HG03066 (cell line): ENCODE measurements around the gene PILRA.
"Not testable (repeated sequence)": the region's sequence is repeated elsewhere in the genome, so short reads cannot be mapped to it uniquely, and the experiment has no call there.

ENCODE experiments used
- ATAC-seq: cut with Tn5 transposase; IDR thresholded peaks from one replicate; pipeline ENCODE4 v1.9.1; 2021; ENCODE audit warnings: low read depth; ENCODE audit not compliant: unreplicated experiment

Gene PILRA

DNA sequence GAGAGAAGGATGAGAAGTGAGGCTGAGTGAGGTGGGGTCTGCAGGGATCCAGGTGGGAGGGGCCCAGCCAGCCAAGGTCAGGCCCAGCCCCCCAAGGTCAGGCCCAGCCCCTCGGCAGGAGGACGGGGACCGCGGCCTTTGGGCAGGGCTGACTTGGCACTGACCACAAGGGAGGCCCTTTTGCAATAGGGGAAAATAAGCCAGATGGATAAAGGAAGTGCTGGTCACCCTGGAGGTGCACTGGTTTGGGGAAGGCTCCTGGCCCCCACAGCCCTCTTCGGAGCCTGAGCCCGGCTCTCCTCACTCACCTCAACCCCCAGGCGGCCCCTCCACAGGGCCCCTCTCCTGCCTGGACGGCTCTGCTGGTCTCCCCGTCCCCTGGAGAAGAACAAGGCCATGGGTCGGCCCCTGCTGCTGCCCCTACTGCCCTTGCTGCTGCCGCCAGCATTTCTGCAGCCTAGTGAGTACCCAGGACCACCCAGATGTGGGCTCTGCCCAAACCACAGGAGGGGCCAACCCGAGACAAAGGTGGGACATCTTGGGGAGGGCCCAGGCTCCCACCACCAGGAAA, at the start of gene PILRA:
TSS of gene PILRA (plus strand) at position 227 of the 571 bp plus-strand sequence. CDS start at position 397, 170 bp downstream.
- ATAC-seq: no peak

DNA sequence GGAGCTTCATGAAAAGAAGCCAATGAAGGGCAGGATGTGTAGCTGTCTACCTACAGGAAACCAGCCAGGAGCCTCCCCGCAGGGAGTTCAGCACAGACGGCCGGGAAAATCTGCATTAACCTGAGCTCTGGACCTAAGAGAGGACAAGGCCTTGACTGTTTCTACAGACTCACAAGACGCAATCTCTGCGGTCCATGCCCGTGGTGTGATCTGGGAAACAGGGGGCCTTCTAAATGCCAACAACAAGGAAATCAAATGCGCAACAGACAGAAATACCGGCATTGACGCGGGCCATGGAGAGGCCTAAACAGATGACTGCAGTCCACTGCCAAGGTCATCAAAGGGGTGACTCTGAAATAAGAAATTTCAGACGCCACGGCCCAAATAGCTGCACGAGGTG, 49.1 kb upstream of the PILRA start:
- not testable (repeated sequence) for ATAC-seq

DNA sequence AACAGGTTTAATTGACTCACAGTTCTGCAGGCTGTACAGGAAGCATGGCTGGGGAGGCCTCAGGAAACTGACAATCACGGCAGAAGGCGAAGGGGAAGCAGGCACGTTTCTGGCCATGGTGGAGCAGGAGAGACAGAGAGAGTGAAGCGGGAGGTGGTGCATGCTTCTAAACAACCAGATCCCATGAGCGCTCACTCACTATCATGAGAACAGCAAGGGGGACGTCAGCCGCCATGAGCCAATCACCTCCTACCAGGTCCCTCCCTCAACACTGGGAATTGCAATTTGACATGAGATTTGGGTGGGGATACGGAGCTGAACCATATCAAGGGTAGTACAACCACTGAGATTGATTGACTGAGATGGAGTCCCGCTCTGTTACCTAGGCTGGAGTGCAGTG, 47.6 kb upstream of the PILRA start:
- not testable (repeated sequence) for ATAC-seq

DNA sequence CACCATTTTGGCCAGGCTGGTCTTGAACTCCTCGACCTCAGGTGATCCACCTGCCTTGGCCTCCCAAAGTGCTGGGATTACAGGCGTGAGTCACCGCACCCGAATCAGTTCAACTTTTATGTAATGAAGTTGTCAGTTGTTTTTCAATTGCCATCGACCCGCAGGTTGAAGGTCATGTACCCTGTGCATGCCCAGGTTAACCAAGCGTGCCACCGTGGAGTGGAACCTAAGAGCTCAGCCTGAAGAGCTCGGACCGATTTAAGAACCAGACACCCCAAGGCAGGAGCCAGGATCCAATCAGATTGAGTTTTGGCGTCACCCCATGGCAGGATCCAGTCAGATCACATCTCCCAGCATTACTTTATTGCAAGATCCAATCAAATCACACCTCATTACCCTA, 46.4 kb upstream of the PILRA start:
- ATAC-seq: not testable (repeated sequence)

DNA sequence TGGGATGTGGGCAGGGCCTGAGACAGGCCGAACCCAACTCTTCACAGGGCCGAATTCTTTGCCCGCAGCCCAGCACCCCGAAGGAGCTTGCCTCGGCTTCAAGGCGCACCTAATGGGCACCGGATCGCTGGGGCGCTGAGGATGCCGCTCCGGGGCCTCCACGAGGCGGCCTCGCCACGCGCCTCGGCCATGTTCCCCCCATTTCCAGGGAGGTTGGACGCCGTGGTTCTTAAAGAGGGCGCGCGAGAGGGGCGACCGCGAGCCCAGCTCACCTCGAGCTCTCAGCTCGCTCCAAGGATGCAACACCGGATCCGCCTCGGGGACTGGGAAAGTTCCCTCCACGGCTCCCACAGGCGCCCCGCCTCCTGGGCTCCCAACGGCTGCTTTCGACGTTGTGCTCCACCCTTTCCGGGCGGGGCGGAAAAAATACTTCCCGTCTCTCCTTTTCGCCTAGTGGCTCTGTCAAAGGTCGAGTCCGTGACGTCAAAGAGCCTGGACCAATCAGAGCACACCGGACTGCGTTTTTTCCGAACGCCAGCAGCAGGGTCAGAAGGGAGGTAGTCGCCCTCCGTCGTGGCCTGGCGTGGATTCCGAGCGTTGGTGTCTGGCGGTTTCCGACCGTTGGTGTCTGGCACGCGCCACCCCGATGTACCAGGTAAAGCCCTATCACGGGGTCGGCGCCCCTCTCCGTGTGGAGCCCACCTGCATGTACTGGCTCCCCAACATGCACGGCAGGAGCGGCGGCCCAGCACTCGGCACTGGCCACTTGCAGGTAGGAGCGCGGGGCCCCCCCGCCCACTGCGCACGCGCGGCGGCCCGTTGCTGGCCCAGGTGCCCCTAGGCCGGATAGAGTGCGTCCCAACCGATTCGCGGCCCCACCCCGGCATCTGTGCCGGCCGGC, 37.5 kb upstream of the PILRA start:
- peak; percentile 94 for ATAC-seq

DNA sequence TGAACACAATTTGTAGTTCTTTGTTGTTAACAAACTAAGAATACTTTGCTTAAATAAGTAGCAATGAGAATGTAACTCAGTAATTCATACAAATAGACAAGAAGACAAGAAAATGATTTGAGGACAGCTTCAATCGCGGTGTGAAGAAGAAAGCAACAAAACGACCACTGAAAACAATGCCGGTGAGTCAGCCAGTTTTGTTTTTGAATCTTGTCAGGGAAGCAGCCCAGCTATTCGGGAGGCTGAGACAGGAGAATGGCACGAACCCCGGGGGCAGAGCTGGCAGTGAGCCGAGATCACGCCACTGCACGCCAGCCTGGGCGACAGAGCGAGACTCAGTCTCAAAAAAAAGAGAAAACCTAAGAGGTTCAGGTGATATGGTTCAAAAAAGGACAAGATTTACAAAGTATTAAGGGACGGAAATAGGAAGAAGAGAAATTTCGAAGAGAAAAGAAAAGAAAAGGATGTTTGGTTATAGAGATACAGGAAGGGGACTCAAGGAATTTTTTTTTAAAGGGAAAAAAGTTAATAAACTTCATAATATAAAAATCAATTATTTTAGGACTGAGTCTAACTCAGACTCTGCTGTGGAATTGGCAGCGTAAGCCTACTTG, 35.1 kb upstream of the PILRA start:
- ATAC-seq: not testable (repeated sequence)

DNA sequence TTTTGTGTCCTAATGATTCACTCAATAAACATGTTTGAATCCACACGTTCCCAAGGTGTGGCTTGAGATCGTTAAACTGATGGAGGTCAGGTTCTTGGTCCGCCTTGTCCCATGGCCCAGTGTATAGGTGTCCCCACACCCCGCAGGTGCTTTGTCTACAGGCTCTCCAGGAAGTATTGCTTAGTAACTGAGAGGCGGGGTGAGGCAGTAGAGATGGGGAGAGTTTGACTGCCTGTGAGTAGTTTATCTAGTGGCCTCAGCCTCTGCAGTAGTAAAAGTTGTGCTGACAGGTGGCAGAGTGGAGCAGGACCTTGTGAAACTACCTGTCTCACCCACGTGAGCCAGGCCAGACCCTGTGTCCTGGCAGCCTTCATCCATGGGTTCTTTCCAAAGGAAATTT, 32.0 kb upstream of the PILRA start:
- ATAC-seq: not testable (repeated sequence)

DNA sequence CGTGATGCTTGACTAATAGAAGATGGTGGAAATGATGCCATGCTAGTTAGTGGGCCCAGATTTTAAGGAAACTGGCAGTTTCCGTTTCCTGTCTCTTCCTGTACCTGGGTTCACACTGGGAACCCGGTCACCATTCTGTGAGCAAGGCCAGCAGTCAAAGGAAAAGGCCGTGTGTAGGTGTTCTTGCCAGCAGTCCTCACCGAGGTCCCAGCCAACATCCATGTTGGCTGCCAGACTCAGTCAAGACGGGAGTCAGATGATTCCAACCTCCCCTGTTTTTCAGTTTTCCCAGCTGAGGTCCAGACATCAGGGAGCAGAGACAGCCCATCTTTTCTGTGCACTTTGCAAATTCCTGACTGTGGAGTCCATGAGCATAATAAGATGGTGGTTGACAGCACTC, 30.5 kb upstream of the PILRA start:
- ATAC-seq: no peak

DNA sequence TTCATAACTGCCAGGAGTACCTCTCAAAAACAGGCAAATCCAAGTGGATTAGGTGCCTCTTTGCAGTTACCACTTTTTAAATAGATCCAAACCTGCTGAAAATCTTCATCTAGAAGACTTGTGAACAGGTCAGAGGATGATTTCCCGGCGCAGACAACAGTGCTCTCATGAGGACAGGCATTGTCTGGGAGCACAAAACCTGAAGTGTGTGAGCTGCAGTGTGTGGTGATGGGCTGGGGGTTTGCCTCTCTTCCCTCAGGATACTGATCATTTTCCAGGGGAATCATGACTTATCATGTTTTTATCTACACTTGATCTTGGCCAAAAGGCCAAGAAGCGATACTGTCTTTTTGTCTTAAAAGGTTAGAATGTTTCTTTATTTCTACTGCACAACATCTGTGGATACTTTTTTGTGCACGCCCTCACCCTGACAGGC, 29.1 kb upstream of the PILRA start:
- not testable (repeated sequence) for ATAC-seq

DNA sequence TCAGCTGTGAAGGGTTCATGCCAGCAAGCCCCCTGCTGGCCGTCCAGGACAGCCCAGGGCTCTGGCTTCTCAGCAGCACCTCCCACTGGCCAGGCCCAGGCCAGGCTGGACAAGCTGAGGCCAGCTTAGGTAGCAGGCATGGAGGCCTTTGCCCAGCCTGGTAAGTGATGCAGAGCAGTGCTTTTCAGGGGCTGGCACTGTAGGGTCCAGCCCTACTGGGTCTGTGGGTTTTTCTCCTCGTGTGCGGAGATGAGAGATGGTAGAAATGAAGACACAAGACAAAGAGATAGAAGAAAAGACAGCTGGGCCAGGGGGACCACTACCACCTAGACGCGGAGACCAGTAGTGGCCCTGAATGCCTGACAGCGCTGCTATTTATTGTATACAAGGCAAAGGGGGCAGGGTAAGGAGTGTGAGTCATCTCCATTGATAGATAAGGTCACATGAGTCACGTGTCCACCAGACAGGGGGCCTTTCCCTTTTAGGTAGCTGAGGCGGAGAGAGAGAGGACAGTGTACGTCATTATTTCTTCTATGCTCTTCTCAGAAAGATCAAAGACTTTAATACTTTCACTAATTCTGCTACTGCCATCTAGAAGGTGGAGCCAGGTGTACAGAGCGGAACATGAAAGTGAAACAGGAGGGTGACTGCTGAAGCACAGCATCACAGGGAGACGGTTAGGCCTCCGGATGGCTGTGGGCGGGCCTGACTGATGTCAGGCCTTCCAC, 28.6 kb upstream of the PILRA start:
- ATAC-seq: peak; percentile 81

DNA sequence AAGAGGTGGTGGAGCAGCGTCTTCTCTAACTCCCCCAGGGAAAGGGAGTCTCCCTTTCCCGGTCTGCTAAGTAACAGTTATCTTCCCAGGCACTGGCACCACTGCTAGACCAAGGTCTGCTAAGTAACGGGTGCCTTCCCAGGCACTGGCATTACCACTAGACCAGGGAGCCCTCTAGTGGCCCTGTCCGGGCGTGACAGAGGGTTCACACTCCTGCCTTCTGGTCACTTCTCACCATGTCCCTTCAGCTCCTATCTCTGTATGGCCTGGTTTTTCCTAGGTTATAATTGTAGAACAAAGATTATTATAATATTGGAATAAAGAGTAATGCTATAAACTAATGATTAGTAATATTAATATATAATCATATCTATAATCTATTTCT, 28.0 kb upstream of the PILRA start:
- peak; percentile 31 for ATAC-seq

DNA sequence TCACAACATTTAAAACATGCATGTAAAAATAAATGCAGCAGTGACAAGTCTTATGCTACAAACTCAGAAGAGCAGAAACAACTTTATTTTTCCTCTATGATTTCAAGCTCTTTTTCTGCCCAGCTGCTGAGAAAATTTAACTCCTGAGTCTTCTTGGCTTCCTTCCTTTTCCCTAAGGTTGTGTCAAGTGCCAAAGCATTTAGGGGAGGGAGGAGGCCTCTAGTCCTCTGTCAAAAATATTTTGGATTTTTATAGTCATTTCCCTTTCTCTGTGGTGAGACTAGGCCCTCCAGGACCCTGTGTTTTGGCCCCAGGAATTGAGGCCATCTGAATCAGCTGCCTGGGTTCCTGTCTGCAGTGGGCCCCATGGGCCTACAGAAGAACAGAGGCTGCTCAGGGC, 26.4 kb upstream of the PILRA start:
- ATAC-seq: no peak

DNA sequence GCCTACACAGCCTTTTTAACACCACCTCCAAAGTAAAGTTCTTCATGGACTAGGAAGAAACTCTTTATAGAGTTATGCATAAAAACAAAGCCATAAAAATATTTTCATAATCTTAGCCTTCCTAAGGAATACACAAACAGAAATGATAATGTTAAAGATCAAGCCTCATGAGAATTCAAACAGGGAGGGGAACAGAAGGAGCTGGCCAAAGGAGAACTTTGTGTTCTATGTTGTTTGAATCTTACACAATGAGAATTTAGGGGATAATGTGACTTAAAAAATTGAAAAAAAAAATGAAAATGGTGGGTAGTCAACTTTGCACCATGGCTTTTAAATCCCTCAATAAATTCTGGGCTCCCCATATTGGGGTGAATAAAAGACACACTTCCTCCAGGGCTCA, 24.5 kb upstream of the PILRA start:
- ATAC-seq: no peak

DNA sequence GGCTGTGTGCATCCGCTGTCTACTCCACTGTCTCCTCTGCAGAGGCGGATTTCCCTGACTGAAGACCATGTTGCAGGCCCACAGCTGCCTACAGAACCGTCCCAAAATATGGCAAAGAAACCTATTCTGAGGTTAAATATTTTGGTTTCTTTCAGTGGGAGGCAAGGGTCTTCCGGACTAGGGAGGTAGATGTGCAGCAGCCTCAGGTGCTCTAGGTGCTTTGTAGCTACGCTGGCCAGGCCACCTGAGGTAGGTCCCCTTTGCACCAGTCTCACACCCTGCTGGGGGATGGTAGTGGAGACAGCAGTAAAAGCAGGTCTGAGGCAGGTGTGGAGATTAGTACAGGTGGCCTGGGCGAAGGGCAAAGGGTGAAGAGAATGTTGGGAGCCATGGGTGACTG, 23.5 kb upstream of the PILRA start:
- no peak for ATAC-seq

DNA sequence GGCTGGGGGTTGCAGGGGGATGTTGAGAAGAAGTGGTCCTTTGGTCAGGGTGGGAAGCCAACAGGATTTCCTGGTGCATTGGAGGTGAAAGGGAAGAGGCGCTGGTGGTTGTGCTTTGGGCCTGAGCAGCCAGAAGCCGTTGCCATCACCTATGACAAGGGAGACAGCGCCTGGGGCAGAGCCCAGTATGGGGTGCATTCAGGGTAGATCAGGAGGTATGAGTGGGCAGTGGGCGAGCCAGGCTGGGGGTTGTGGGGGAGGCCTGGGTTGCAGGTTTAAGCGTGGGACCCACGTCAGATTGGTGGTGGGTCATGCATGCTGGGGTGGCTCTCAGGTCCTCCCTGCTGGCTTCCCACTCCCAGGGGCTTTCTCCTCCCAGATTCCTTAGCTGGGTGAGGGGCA, 21.6 kb upstream of the PILRA start:
- ATAC-seq: no peak

DNA sequence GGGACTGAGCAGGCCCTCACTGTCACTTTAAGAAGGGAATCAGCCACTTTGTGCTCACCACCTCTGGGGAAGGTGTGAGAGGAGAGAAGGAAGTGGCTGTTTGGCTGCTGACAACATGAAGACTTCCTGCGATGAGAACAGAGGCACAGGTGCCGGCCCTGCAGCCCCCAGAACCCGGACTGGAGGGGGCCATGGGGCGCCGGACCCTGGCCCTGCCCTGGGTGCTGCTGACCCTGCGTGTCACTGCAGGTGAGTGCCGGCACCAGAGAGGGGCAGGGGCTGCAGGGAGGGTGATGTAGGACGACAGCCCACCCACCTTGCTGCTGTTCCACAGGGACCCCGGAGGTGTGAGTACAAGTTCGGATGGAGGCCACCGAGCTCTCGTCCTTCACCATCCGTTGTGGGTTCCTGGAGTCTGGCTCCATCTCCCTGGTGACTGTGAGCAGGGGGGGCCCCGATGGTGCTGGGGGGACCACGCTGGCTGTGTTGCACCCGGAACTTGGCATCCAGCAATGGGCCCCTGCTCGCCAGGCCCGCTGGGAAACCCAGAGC, 21.0 kb upstream of the PILRA start:
- not testable (repeated sequence) for ATAC-seq

DNA sequence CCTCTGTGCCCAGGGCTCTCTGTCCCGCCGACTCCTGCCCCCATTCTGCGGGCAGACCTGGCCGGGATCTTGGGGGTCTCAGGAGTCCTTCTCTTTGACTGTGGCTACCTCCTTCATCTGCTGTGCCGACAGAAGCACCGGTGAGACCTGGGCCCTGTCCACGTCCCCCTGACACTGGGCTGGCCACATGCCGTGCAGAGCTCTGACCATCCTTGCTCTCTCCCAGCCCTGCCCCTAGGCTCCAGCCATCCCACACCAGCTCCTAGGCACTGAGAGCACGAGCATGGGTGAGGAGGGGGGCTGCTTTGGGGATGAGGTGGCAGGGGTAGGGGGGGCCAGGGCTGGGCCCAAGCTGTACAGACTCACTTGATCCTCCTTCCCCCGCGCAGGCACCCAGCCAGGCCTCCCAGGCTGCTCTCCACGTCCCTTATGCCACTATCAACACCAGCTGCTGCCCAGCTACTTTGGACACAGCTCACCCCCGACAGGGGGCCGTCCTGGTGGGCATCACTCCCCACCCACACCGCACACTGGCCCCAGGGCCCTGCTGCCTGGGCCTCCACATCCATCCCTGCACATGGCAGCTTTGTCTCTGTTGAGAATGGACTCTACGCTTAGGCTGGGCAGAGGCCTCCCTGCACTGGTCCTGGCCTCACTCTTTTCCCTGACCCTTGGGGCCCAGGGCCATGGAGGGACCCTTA, 20.2 kb upstream of the PILRA start:
- ATAC-seq: no peak

DNA sequence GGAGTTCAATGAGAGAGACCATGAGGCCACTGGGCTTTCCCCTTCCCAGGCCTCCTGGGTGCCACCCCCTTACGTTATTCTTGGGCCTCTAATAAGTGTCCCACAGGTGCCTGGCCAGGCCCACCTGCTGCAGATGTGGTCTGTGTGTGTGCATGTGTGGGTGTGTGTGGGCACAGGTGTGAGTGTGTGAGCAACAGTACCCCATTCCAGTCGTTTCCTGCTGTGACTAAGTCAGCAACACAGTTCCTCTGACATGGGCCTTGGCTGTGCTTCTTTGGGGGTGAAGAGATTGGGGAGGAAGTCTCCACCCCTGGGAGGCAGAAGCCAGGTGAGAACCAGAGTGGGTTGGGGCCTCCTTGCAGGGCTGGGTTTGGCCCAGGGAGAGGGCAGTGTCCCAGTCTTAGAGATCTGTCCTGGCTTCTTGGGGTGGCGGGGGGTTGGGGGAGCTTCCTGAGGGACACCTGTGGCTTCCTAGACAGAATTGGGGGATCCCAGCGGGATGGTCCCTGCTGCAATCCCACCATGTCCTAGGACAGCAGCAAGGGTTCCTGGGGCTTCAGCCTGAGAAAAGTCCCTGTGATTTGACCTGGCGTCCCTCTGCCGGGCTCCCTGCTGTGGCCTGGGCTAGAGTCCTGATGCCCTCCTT, 19.5 kb upstream of the PILRA start:
- no peak for ATAC-seq

DNA sequence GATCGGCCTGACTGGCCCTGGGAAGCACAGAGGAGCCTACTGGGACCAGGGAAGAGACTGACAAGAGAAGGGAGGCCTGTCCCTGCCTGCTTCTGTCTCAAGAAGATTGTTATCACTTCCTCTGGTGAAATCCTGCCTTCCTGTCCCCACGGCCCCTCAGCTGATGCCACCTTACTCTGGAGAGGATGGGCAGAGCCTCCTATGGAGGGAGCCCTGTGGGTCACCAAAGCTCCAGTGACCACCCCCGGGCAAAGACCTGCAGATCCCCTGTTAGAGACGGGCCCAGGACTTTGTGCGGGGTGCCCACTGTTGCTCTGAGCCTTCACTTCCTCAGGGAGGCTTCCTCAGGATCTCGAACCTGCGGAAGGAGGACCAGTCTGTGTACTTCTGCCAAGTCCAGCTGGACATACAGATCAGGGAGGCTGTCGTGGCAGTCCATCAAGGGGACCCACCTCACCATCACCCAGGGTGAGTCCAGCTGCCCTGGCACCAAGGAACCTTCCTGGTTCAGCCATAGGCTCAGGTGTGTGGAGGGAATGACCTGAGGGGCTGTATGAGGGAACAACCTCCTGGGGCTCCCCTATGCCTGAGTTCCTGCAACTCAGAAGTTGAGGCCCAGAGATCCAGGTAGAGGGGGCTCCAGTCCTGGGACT, 16.7 kb upstream of the PILRA start:
- ATAC-seq: no peak
